Activated CD4-positive, alpha-beta T cell treated with anti-CD3 and anti-CD28 coated beads, Interleukin-2, amount 50 U/mL, for 16 hours (primary cell): ENCODE data around the gene ISCA2.
"Not testable (repeated sequence)": the region's sequence is repeated elsewhere in the genome, so short reads cannot be mapped to it uniquely, and the experiment has no call there.

ENCODE experiments used
- DNase-seq: peaks from one replicate; pipeline ENCODE4 v3.0.0-alpha.2; 2020

The ISCA2 gene, protein sequence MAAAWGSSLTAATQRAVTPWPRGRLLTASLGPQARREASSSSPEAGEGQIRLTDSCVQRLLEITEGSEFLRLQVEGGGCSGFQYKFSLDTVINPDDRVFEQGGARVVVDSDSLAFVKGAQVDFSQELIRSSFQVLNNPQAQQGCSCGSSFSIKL

DNA sequence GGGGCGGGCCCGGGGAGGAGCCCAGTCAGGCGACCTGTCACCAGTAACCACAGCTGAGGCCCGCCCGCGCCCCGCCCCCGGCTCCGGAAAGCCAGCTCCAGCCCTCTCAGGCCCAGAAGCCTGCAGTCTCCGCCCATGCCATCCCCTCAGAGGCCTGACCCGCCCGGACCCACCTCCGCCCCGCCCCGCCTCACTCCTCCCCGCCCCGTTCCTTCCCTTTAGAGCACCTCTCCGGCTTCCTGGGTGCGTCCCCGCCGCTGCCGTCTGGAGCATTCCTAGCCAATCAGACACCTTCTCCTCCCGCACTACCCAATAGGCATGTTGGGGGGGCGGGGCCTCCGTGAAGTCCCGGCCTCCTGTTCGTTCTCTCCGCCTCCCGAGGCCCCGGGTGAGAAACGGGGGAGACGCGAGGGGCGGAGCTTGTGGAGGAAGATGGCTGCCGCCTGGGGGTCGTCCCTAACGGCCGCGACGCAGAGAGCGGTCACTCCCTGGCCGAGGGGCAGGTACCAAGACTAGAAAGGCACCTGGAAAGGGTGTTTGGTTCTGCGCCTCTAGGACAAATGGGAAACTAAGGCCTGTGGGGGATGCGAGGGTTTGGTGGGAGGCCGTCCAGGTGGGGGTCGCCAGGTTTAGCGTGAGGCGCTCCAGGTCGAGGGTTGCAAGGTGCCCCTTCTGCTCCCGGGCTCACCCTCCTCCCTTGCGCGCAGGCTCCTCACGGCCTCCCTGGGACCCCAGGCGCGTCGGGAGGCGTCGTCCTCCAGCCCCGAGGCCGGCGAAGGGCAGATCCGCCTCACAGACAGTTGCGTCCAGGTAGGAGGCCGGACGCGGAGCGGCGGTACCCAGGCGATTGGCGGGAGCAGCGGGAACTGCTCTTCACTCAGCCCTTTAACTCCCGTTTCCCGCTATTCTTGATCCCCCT, at the start of gene ISCA2:
TSS of gene ISCA2 (plus strand) at position 423 of the 919 bp plus-strand sequence. CDS start at position 433, 10 bp downstream.
- peak; percentile 99 for DNase-seq

GRCh38 chr14:74444866-74445265, 48.7 kb upstream of the ISCA2 start:
- no peak for DNase-seq

GRCh38 chr14:74454397-74454796, 39.2 kb upstream of the ISCA2 start:
- not testable (repeated sequence) for DNase-seq

DNA sequence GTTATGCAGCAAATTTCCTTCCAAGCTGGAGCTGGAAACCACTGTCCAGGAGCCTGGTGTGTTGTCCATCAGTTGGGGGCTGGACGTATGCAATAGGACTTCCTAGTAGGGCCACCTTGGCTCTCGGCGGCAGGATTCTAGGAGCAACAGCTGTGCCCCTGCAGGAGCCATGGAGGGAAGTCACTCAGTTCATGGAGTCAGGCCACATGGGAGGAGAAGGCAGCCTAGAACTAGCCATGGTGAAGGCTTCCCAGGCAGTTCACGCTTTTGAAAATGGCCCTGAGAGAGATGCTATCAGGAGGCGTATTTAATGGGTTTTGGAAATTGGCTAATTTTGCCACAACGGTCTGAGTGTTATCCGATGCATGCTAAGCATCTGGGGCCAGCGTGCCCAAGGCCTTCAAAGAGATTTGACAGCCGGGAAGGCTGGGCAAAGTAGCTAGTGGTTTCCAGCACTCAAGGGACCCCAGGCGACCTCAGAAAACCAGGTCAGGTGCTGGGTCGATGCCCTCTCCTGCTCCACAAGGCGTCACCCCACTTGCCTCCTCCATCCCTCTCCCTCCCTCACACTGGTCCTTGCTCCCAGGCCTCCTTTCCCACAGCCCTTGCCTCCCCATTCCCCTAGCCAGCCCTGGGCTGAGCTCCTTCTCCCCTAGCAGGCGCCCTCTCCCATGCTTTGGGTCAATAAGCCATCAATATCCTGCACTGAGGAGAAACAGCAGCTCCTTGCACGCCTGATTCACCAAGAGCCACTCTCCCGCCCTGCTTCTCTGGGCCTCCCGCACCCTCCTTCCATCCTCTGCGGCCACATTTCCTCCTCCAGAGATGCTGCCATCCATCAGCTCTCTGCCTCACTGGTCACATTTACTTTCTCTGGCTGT, 36.6 kb upstream of the ISCA2 start:
- DNase-seq: no peak

- no peak for DNase-seq
These were observed 36.0 kb upstream of the ISCA2 start for GRCh38 chr14:74457565-74457895.

DNA sequence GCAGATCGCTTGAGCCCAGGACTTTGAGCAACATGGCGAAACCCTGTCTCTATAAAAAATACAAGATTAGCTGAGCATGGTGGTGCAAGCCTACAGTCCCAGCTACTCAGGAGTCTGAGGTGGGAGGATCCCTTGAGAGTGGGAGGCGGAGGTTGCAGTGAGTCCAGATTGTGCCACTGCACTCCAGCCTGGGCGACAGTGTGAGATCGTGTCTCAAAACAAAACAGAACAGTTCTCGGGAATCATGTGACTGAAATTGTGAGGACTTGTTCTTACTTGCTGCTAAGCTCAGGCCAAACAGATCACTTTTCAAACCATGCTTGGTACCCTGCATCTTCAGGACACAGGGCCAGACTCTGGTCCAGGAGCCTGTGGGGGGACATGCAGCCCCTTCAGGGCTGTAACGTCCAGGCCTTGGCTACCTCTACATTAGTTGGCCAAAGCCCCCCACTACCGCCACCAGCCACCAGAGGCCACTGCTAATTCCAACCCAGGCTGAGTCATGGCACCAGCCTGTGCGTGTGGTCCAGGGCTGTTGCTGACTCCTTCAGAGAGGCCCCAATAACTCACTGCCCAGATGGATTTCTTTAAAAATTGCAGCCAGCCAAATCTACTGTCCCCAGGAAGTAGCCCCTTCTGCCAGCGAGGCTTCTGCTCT, 34.1 kb upstream of the ISCA2 start:
- DNase-seq: peak; percentile 18

GRCh38 chr14:74459976-74460375, 33.6 kb upstream of the ISCA2 start:
- DNase-seq: no peak

GRCh38 chr14:74462993-74463392, 30.6 kb upstream of the ISCA2 start:
- DNase-seq: no peak

GRCh38 chr14:74463697-74464096, 29.9 kb upstream of the ISCA2 start:
- no peak for DNase-seq

GRCh38 chr14:74464785-74465184, 28.8 kb upstream of the ISCA2 start:
- DNase-seq: no peak

DNA sequence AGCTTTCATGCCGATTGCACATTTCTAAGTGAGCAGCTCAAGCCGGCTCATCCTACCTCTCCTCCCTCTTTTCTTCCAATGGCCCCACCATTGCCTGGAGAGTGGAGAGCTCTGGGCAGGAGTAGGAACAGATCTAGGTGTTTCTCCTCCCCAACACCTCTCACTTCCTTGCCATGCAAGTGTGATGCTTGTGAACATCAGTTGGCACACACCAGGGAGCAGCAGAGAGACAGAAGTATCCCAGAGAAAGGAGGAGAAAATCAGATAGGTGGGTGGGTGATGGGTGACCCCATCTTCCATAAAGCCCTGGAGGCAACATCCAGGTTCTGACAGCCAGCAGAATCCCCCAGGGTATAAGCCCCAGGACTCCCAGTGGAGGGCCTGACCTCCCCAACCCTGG, 28.2 kb upstream of the ISCA2 start:
- DNase-seq: no peak

DNA sequence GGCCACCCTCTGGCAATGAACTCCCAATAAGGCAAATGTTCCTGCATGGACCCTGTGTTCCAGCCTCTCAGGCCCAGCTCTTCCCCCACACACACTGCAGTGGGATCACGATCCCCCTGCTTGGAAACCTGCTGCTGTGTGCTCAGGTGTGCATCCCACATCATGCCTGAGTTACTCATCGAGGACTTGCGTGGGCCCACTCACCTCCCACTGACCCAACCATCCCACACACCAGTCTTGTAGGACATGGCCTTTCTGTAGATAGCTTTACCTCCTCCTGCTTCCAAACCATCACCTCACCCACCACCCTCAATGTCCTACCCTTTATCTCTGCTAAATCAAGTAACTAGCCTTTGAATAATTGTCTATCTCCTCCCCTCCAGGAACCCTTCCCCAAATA, 25.1 kb upstream of the ISCA2 start:
- no peak for DNase-seq

GRCh38 chr14:74469548-74470518, 23.7 kb upstream of the ISCA2 start:
- DNase-seq: no peak

DNA sequence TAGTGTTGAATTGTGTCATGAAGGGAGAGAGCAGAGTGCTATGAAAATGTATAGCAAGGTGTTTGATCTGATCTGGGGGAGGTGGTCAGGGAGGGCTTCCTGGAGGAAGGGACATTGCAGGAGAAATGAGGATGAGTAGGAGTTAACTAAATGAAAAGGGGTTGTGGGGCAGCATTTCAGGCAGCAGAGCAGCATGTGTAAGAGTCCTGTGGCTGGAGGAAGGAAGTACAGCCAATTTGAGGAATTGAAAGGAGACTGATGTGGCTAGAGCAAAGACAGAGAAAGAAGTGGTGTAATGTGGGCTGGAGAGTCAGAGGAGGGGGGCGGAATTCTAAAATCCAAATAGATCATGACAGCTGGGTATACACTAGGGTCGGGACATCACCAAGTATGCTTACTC, 21.0 kb upstream of the ISCA2 start:
- no peak for DNase-seq

- DNase-seq: no peak
These were observed 19.2 kb upstream of the ISCA2 start for GRCh38 chr14:74474376-74474775.

GRCh38 chr14:74475678-74476077, 17.9 kb upstream of the ISCA2 start:
- DNase-seq: no peak

DNA sequence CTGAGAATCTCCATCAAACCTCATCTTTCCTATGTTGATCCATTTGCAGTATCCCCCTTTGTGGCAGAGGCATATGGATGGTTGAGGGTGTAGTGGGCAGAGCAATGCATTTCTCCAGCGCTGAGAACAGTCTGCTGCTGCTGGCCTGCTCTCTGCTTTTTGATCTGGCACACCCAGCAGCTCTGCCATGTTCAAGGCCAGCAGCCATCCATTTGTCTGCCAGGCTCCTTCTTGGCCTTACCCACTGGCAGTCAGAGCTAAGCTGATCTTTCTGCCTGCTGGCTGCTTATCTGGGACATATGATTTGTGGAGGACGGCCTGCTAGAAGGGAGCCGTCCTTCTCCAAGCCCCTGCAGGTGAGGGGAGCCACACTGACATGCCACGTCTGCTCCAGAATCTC, 17.5 kb upstream of the ISCA2 start:
- DNase-seq: no peak

DNA sequence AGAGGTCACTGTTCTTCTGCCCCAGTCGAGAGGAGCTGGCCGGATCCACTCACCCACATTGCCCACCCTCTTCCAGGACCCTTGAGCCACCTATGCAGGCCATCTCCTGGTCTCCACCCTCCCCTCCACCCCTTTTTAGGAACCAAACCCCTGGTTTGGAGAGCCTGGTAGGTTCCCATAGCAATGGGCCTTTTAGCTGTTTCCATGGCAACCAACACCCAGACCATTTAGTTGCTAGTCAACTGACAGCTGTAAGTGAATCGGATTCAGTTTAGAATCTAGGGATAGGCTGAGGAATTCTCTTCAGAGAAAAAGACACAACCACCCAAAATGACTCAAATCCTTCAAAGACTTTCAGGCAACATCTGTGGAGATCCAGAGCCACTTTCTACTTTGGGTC, 17.0 kb upstream of the ISCA2 start:
- no peak for DNase-seq

GRCh38 chr14:74478996-74479635, 14.4 kb upstream of the ISCA2 start:
- DNase-seq: no peak

DNA sequence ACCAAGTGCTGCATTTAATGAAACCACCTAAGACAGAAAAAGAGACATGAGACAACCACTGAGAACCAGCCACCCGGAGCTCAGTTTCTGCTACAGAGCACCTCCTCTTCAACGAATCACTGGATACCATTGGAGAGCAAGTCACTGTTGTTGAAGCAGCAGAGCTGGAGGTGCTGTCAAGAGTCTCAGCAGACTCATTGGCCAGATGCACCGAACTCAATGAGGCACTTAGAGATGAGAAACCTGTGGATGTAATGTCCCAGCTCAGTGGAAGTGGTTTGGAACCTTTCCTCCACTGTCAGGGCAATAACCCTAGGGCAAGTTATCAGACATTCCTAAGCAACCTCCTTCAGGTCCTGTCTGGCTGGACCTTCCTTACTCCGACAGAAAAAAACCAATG, 13.5 kb upstream of the ISCA2 start:
- DNase-seq: no peak

- no peak for DNase-seq
These were observed 11.0 kb upstream of the ISCA2 start for GRCh38 chr14:74482571-74482970.
